GM21576 (cell line): Measurements from ENCODE around the gene CDH13.

Experiments
- ATAC-seq: cut with Tn5 transposase; IDR thresholded peaks from one replicate; pipeline ENCODE4 v1.9.1; 2021; ENCODE audit warnings: mild to moderate bottlenecking, moderate library complexity; ENCODE audit not compliant: unreplicated experiment

The CDH13 gene

GRCh38 chr16:83581994-83582747 is 955.4 kb downstream of the CDH13 start:
- no peak for ATAC-seq

DNA sequence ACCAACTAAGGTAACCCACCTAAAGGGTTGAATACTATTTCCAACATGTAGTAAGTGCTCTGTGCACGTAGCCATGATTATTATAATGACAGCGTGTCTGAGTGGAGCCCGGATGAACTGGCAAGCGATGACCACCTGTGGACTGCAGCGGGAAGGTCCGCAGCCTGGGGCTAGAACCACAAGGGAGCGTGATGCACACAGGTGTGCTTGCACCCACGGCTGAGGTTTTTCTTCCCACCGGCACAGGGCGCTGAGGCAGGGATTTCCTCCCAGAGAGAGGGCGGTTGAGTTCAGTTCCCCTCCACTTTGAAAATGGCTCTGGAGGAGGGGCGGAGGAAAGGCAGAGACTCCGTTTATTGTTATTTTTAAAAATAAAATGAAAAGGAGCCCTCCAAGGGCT is 959.3 kb downstream of the CDH13 start:
- no peak for ATAC-seq

DNA sequence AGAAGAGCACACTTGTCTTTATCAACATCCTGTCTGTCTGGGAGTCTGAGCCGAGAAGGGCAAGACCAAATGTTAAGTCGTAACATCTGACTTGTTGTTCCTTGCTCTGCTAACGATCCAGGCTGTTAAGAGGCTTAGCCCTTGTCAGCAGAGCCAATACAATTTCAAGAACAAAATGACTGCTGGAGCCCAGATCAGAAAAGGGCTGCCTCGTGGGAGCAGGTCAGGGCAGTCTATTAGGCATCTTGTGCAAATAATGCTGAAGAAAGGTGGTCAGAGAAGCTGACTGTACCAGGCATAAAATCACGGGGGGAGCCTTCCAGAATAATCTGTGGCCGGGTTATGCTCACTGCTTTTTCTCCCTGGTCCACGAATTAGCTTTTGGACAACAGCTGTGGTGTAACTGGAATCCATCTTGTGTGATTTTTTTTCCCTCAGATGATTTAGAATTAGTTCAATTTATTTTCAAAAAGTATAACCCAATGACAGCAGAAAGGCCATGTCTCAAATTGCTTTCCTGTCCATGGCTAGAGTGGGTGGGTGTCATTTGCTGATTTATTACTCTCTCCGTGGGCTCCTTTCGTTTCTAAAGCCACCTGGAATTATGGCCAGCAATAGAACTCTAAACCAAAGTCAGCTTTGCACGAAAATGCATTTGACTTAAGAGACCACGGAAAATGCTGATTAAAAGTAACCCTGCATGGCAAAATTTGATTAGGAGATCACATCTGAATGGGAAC is 959.9 kb downstream of the CDH13 start:
- no peak for ATAC-seq

GRCh38 chr16:83587201-83587600 is 960.4 kb downstream of the CDH13 start:
- no peak for ATAC-seq

DNA sequence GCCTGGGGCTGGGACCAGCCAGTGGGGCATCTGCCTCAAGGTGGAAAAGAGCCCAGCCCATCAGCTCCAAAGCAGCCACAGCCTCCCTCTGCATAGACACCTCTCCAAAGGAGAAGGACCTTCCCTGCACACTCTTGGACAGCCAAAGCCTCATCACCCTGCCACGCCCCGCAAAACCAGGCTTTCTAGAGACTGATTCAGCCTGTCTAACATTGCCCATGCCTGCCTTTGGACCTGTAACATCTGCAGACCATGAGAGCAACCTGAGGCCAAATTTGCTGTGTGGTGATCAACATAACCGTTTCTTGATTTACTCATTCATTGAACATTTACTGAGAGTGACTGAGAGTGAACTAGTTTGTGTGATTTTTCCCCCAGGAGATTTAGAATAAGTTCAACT is 961.3 kb downstream of the CDH13 start:
- no peak for ATAC-seq

- ATAC-seq, result no peak
Observed at GRCh38 chr16:83589576-83589975, 962.8 kb downstream of the CDH13 start.

DNA sequence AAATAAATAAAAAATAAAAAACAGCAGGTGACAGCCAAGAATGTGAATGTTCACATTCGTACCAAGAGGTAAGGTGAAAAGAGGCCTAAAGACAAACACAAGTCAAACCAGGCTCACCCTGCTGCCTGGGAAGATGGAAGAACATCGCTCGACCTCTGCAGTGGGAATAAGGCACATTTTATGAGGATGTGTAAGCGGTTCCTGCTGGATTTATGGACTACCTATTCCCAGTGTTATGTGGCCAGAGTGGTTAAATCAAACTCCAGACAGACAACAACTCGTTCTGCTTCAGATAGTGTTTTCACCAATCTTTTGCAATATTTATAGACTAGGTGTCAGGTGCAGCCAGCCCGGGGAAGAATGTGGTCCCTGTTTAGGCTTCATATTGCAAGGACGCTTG is 966.0 kb downstream of the CDH13 start:
- ATAC-seq, result no peak

- no peak for ATAC-seq
Observed at GRCh38 chr16:83599789-83600462, 973.2 kb downstream of the CDH13 start.

DNA sequence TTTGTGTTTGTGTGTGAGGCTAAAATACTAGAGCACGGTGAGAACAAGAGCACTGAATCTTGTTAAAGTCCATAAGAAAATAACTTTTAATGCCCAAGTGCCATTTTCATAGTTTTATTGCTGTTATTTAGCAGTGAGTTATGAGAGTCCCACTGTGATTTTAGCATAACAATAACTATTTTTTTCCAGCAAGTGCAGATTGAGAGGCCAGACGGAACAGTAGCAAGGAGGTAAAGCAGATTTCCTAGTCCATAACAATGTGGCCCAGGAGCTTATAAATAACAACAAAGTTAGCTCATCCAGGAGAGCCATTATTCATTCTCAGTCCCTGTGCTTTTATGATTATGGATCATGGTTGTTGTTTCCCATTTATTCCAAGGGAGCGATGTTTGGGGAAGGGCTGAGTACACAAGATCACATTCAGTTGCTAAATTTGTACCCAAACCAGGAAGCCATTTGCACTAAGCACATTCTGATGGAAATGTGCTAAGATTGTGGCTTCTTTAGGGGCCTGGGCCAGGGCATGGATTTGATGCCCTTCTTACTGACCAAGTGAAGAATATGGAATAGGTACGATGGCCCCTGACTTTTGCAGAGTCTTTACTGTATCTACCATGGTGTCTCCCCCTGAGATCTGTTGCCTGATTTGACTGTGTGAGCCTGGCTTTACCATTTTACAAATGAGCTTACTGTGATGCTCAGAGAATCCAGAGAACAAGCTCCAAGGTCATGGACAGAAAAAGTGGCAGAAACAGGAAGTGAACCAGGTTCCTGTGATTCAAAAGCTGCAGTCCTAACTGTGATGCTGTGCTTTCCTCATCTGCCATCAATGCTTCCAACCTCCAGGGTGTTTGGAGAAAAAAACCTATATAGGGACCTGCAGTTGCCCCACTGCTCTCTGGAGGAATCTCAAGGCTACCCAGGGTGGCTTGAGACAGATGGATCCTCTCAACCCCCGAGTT is 976.3 kb downstream of the CDH13 start:
- no peak for ATAC-seq

GRCh38 chr16:83603723-83604570 is 977.2 kb downstream of the CDH13 start:
- no peak for ATAC-seq

GRCh38 chr16:83606486-83607030 is 979.8 kb downstream of the CDH13 start:
- no peak for ATAC-seq

DNA sequence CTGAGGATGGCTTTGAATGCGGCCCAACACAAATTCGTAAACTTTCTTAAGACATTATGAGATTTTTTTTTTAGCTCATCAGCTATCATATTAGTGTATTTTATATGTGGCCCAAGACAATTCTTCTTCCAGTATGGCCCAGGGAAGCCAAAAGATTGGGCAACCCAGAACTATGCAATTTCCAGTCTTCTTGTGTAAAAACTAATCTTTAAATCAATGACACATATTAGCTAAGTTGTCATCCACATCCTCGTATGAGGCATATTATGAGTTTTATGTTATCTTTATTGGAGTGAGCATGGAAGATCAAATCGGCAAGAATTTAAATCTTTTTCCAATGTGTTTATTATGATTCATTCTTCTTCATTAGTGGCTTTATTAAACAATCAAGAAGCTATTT is 982.4 kb downstream of the CDH13 start:
- no peak for ATAC-seq

GRCh38 chr16:83615141-83615952 is 988.6 kb downstream of the CDH13 start:
- ATAC-seq, result no peak

DNA sequence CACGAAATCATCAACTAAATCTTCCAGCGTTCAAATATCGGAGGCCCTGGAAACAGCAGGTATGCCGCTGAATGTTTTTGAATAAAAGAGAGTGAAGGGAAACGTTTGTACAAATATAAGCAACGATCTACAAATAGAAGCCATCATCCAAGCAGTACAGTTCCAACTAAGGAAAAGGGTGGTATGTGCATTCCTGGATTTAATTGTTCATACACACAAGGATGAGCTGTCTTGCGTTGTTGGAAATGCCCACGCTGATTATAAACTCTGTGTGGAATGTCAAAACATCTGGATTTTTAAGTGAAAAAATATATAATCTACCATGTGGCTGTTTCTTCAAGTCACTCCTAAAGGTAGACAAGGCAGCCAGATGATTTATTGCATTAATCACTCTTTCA is 989.2 kb downstream of the CDH13 start:
- ATAC-seq, result no peak

GRCh38 chr16:83619381-83620150 is 992.8 kb downstream of the CDH13 start:
- ATAC-seq, result no peak

DNA sequence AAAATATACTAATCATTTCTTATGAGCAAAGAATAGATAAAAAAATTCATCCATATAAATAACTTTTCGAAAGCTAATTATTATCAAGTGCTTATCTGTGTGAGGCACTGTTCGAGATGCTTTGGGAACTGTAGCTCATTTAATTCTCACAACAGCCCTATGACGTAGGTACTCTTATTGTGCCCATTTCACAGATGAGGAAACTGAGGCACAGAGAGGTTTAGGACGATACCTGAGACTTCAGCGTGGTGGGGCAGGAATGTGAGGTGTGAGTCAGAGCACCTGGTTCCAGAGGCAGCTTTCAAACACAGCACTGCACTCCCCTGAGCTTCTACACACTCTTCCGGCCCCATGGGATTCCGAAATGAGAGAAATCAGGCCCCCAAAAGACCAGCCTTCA is 995.2 kb downstream of the CDH13 start:
- no peak for ATAC-seq

- no peak for ATAC-seq
Observed at GRCh38 chr16:83623091-83623730, 996.4 kb downstream of the CDH13 start.

DNA sequence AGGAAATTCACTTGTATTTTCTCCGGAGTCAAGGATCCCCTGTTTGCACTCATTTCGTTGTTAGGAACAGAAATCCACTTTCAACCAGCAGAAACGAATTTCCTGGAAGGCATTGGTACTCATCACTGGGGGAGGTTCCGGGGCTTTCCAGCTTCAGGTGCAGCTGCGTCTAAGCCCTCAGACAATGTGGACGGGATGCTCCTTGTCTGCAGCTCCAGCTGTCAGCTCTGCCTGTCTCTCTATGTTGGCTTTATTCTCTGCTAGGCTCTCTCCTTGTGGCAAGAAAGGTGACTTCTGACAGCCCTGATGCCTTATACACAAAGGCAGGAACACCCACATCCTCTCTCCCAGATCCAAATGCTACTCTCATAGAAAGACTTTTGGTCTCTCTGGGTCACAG is 997.1 kb downstream of the CDH13 start:
- ATAC-seq, result no peak
